SK-N-MC (cell line): Measurements from ENCODE around the gene CST9.

Experiments used
- DNase-seq: peaks from one replicate; pipeline ENCODE4 v3.0.0-alpha.2; 2011; ENCODE audit warnings: low read depth, low spot score
- H3K27ac ChIP-seq: fragments of 200-600 bp; sonication (generic); 2 replicates; pipeline ENCODE4 v1.5.1; 2016; ENCODE audit warnings: mixed run types
- H3K36me3 ChIP-seq: fragments of 200-600 bp; sonication (generic); 2 replicates; pipeline ENCODE4 v1.6.1; 2017; ENCODE audit warnings: antibody characterized with exemption, low read length, mixed read lengths; ENCODE audit not compliant: insufficient read depth
- H3K4me3 ChIP-seq: fragments of 200-600 bp; sonication (generic); 2 replicates; pipeline ENCODE4 v1.5.1; 2016
- H3K9ac ChIP-seq: fragments of 200-600 bp; sonication (generic); 2 replicates; pipeline ENCODE4 v1.8.0; 2017; ENCODE audit warnings: mixed run types, mixed read lengths; ENCODE audit not compliant: insufficient read length
- H3K9me3 ChIP-seq: fragments of 200-600 bp; sonication (generic); 2 replicates; pipeline ENCODE4 v1.6.1; 2017; ENCODE audit warnings: low read depth, mild to moderate bottlenecking, antibody characterized with exemption, low read length, moderate library complexity, mixed read lengths
- EZH2 ChIP-seq: fragments of 200-600 bp; sonication (generic); IDR thresholded peaks from one replicate; pipeline ENCODE4 v1.6.1; 2017; ENCODE audit warnings: antibody characterized with exemption
- FOXP2 ChIP-seq: optimal IDR thresholded peaks from 2 replicates; pipeline ENCODE3; 2011; ENCODE audit warnings: mild to moderate bottlenecking, moderate library complexity; ENCODE audit not compliant: insufficient read depth; ENCODE audit errors: extremely low read length, control extremely low read depth
- POLR2AphosphoS5 ChIP-seq: IDR thresholded peaks from 2 replicates; pipeline ENCODE4 v1.6.1; 2012; ENCODE audit warnings: mild to moderate bottlenecking, low read depth, low read length, borderline replicate concordance

Gene CST9

DNA sequence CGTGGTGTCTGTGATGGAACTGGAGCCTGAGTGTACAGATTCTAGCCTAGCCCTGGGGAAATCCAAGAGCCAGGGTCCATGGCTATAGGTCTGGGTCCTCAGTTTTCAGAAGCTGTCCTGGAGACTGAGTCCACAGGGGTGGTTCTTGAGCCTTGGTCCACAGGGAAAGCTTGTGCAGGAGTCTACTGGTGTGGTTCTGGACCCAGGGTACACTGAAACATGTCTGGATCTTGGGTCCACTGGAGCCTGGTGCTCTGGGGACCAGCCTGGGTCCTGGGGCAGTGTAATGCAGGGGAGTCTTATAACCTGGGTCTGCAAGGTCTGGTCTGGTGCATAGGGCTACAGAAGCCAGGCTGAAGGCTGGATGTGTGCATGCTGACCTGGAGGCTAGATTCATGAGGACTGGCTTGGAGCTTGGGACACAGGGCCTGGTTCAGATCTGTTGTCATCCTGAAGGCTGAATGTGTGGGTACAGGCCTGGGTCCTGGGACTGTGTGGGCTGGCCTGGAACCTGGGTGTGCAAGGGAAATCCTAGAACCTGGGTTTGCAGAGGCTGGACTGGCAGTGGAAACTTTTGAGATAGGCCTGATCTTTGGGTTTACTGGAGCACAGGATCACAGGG, 42.9 kb downstream of the CST9 start:
- TF ChIP-seq FOXP2 (no peak), POLR2AphosphoS5 (no peak), EZH2 (no peak)
- Histone ChIP-seq H3K4me3 (no peak overlapping the region), H3K9me3 (no peaks in the 10 kb centered on the region), H3K27ac (no peak overlapping the region), H3K9ac (no peak overlapping the region), H3K36me3 (no peaks in the 10 kb centered on the region)
- DNase-seq, result no peak

DNA sequence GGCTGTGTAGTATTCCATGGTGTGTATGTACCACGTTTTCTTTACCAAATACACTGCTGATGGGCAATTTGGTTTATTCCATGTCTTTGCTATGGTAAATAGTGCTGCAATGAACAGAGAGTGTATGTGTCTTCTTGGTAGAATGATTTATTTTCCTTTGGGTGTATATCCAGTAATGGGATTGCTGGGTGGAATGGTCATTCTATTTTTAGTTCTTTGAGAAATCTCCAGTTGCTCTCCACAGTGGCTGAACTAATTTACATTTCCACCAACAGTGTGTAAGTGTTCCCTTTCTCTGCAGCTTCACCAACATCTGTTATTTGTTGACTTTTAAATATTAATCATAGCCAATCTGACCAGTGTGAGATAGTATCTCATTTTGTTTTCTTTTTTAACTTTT, 51.3 kb downstream of the CST9 start:
- no peak for DNase-seq
- TF ChIP-seq POLR2AphosphoS5 (no peak), FOXP2 (no peak), EZH2 (no peak)

More for the DNA sequence above, 51.3 kb downstream of the CST9 start:
- no peaks in the 10 kb centered on the region for H3K9me3 ChIP-seq
- H3K4me3 ChIP-seq, result no peak overlapping the region
- H3K9ac ChIP-seq, result no peak overlapping the region
- H3K36me3 ChIP-seq, result no peaks in the 10 kb centered on the region
- no peak overlapping the region for H3K27ac ChIP-seq
